Stimulated activated CD8-positive, alpha-beta memory T cell treated with anti-CD3 and anti-CD28 coated beads, Interleukin-4, amount 100 ng/mL, for 4 hours (primary cell): Measurements from ENCODE around the gene VAV2.

Experiments used
- DNase-seq, 2 donors: peaks; one replicate each; pipeline ENCODE4 v3.0.0-alpha.2; 2020; ENCODE audit warnings: low read depth in 2 of 2, low spot score in 1 of 2

Gene VAV2

DNA sequence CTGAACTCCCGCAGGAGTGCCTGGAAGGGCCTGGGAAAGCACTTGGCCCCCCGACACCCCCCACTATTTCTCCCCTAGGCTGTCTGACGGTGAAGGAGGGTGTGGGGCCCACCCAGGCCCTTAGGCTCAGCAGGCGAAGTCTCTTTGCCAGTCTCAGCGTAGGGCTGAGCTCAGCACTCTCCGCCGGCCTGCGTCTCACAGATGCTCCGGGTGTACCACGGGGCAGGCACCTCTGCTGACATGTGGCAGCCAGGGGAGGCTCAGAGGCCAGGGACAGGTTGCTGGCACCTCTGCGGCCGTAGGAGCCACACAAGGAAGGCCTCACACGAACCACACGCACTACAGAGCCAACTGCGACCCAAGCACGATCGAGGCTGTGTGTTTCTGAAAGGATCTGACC, 114.2 kb downstream of the VAV2 start:
- no peak for DNase-seq

DNA sequence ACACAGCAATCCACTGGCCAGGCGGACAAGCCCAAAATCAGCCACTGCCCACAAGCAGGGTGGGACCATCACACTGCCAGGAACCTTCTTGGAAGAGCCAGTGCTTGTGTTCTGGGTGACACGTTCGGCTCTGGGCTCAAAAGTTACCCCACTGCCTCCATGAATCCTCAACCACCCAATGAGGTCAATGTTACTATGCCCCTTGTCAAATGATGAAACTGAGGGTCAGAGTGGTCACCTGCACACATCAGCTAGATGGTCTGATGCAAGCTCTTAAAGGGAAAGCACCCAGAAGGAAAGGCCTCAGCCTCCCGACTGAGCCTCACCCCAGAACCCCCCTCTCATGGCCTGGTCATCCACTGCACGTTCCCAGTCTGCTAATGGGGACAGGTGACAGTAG, 114.8 kb downstream of the VAV2 start:
- no peak for DNase-seq

DNA sequence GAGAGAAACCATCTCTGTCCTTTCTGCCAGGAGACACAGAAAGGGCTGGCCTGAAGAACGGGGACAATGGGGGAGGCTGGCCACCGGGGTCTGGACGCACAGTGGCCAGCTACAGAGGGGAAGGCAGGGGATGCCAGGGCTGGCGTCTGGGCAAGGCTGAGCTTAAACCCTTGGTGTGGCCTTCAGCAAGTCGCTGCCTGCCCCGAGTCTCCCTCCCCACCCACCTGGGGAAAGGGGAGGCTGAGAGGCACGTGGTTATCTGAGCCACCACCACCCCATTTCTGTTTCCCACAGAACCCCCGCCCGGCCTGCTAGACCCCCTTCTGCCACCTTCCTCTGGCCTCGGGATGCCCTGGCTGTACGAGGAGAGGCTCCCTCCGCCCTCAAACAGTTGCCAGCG, 115.3 kb downstream of the VAV2 start:
- no peak for DNase-seq

DNA sequence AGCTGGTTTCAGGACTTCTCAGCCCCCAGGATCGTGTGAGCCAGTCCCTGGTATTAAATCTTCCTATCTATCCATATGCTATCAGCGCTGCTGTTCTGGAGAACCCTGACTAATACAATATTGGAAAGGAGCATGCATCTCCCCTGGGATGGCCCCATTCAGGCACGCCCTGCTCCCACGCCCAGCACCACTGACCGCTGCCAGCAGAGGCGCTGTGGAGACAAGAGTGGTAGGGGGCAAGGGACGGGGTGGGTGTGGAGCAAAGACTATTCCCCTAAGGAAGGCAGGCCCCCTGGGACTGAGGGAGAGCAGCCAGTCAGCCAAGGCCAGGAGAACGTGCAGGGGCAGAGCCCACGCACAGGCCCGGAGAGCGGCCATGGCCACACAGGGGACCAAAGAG, 116.0 kb downstream of the VAV2 start:
- DNase-seq, result no peak

DNA sequence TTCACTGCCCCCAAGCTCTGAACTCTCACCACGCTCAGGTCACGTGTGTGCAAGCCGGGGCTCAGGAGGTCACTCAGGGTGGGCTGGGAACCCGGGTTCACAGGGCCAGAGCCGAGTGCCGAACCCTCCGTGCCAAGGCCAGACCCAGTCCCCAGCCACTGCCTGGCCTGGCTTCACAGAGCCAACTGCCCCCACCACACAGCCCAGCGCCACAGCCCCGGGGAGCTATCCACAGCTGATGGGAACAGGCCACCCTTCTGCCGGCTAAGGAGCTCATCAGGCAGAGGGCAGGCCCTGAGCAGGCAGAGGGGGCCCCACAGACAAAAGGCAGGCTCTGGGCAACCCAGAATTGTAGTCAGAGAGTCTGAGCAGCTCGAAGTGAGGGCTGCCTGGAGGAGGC, 117.0 kb downstream of the VAV2 start:
- DNase-seq, result no peak

DNA sequence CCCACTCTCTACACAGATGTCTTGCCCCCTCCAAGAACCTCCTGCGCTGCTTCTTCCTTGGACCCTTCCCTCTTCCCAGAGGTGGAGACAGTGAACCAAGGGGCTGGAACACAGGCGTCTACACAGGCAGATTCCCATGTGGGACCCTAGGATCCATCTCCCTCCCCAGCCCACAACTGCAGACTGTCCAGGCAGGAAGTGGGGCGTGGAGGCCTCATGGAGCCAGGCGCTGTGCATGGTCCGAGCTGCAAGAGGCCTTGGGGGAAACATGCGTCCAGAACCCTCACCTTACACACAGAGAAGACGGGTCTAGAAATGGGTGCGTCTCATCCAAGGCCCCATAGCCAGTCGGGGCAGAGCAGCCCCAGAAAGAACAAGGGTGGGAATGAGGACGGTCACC, 117.5 kb downstream of the VAV2 start:
- no peak for DNase-seq

DNA sequence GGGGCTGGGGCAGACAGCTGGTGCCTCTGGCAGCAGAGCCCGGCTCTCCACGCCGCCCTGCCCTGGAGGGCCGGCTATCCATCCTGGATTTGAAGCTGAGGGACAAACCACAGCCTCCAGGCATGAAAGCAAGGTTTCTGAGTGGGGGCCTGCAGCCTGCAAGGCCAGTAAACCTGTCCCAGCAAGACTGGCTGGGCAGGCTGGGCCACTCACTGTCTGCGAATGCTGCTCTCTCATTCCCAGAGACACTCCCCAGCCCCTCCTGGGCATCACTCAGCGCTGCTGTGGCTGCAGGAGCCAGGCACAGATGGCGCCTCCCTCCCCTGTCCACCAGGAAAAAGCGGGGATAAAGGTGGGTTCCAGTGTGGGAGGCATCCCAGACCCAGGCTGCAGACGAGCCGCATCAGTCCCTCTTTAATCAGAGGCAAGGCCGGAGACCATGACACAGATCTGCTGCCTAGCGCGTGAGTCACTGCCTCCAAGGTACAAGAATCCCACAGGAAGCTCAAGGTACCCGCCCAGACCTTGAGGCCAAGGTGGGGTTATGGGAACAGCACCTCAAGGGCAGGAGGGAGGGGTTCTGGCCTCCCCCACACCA, 118.0 kb downstream of the VAV2 start:
- no peak for DNase-seq

DNA sequence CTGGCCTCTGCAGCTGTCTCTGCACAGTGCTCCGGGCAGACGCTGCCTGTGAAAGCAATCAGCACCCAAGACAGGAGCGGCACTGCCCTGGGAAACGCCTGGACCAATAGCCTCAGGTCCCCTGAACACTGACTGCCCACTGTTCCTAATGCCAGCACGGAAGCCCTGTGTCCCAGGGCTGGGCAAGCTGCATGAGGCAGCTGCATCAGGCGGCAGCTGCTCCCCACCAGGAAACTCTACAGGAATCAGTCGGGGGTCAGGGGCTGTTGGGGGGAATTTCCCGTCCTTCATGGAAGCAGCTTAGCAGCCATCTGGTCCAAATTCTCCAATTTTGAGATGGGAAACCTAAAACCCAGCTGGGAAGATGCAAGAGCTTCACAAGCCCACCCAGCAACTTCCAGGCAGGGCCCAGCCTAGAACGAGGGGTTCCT, 118.6 kb downstream of the VAV2 start:
- DNase-seq, result no peak

DNA sequence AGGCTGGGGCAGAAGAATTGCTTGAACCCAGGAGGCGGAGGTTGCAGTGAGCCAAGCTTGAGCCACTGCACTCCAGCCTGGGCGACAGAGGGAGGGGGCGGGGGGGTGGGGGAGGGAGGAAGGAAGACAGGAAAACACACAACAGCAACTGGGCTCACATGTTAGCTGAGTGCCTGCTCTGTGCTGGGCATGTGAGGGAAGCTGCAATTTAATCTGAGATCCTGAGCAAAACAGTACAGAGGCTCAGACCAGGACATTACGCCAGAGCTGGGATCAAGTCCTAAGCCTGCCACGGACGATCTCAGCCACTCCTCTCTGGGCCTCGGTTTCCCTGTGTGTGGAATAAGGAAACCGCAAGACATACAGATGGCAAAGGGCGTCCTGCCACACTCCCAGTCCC, 119.1 kb downstream of the VAV2 start:
- DNase-seq, result no peak

DNA sequence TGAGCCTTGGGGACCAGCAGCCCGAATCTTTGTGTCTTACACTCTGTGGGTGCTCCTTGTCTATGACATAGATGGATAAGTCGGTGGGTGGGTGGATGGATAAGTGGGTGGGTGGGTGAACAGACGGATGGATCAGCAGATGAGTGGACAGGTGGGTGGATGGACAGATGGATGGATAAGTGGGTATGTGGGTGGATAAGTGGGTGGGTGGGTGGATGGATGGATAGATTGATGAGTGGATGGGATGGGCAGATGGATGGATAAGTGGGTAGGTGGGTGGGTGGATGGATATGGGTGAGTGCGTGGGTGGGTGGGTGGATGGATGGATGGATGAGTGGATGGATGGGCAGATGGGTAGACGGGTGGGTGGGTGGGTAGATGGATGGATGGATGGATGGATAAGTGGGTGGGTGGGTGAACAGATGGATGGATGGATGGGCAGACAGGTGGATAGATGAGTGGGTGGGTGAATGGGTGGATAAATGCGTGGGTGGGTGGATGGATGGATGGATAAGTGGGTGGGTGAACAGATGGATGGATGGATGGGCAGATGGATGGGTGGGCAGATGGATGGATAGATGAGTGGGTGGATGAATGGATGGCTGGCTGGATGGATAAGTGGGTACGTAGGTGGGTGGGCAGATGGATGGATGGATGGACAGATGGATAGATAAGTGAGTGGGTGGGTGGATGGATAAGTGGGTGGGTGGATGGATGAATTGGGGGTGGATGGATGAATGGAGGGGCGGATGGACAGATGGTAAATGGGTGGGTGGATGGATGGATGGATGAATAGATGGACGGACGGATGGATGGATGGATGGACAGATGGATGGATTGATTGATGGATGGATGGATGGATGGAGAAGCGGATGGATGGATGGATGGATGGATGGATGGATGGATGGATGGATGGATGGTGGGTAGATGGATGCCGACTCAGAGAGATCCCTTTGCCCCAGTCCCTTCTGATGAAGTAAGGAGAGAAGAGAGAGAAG, 121.2 kb downstream of the VAV2 start:
- DNase-seq, result no peak

DNA sequence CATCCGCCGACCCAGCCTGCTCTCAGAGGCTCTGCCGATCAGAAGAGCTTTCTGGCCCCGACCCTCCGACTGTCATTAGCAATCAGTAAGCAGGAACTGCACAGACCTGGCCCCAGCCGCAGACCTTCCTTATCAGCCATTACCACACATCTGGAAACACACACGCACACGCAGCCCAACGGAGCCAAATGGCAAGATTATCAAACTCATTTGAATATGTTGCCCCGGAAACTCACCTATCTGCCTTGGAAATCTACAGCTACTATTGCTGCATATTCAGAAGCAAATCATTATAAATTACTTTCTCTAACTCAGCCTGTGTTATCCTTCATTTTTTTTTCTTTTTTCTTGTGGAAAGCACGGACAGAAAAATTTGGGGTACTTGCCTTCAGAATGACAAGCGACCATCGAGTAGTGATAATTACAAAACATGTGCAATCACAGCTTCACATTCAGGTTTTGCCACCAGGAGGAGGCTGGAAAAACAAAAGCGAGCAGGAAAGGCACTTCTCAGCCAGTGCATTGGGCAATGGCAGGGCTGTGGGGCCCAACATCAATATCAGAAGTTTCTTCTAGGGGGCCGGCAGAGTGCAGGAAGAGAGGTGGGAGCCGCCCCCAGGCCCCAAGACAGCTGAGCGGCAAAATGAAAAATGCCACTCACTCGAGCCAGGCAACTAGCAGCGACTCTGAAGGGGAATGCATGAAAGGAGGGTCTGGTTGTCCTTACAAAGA, 122.3 kb downstream of the VAV2 start:
- no peak for DNase-seq

DNA sequence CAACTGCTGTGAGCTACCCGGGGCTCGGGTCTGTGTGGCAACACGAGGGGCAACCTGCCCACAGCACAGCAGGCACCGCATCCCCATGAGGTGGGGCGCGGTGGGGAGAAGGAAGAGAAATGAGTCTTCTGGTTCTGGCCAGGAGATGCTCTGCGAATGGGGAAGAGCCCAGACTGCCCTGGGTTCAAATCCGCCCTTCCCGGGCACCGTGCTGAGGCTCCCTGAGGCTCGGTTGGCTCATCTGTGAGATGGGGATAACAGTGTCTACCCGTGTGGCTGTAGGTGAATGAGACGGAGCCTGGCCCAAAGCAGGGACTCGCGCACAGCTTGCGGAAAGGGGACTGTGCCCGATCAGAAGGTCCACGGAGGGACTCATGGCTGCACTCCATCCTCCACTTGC, 123.9 kb downstream of the VAV2 start:
- DNase-seq, result no peak

DNA sequence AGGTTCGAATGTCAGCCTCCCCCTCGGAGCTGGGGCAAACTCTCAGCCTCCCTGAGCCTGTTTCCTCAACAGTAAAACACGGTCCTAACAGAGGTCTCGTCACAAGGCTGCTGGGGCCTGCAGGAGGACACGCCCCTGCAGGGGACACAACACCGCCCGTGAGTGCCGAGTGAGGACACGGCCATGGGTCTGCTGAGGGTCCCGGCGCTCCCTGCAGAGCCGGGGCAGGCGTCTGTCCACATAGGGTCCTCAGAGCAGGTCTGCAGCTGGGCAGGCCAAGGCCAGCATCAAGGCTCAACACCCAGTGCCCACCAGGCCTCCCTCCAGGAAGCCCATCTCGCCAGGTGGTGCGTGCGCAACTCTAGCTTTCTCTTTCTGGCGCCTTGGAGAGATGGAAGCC, 125.2 kb downstream of the VAV2 start:
- no peak for DNase-seq

DNA sequence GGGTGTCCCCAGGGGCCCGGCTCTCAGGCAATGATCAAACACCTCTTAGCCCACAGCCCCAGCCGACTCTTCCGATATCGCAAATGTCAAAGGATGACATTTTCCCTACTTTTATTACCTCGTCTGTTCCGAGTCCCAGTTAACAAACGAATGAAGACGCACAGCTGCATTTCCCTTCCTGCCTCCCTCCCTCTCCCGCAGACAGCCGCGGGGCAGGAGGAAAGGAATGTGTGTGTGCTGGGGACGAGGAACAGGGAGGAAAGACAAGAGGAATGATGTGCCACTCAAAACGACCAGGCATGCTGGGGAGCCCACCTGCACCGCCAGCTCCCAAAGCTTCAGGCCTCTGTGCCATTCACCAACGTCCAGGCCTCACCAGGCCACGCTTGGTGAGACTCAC, 128.1 kb downstream of the VAV2 start:
- DNase-seq, result no peak

DNA sequence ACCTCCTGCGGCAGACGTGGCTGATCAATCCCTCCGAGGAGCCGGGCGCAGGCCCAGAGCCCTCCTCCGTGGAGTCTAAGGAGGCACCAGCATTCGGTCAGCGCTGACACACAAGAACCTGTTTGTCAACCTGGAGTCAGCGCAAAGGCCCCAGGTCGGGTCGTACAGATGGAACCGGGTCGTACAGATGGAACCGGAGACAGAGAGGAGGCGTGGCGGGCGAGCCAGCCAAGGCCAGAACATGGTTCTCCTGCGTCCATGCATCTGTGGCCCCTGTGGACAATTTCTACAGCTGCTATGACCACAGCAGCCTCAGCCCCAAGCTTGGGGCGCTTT, 128.9 kb downstream of the VAV2 start:
- DNase-seq, result no peak

DNA sequence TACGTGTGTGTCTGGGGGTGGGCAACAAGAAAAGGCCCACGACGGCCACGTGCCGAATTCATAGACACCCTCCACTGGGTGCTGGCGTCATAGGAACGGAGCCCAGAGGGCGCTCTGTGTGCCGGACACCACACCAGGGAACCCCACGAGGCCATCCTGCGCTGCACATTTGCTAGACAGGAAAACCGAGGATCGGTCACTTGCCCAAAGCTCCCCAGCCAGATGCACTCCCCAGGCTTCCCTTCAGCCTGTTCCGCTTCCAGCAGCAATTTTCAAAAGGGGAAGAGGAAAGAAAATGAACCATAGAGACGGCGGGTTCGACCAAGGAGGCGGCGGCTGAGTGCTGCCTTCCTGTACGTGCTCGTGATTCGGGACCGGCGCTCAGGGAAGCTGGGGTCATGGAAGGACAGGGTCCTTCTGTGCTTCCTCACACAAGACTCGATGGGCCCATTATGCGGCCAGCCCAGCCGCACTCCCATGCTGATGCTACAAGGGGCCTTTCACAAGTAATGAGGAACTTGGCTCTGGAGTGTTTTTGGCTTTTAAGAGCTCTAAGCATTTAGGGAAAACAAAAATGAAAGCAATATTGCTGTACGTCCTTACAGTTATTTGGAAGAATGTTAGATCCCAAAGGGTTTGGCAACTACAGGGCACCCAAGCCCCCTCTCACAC, 129.4 kb downstream of the VAV2 start:
- DNase-seq, result no peak

DNA sequence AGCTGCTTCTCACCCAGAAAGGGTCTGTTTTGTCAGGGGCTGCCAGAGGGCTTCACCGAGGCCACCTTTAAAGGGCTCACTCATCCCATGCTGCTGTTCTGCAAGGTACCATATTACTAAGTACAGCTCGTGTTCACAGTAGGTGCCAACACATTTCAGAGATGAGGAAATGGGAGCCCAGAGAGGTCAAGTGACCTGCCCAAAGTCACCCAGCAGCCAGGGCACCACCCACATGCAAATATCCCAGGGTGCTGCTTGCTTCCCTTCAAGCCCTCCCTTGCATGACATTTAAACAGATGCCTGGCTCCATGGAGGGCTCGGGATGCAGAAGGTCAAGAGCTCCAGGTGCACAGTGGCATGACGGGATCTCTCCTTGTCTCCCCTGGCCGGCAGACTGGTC, 130.4 kb downstream of the VAV2 start:
- no peak for DNase-seq

DNA sequence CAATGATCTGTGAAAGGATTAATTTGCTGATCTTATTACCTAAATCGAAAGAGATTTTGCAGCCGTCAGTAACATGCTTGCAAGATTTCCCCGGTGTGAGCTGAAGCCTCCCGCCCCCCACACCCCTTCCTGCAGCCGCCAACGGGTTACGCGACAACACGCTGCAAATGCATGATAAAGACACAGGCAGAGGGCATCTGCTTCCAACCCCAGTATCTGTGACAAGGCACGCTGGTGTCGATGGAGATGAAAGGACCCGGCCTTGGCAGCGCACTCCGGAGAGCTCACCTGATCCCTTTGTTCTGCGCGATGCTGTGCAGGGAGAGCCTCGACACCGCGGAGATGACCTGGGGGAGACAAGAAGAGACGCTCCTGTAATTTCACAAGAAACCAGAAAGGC, 131.0 kb downstream of the VAV2 start:
- DNase-seq, result no peak

DNA sequence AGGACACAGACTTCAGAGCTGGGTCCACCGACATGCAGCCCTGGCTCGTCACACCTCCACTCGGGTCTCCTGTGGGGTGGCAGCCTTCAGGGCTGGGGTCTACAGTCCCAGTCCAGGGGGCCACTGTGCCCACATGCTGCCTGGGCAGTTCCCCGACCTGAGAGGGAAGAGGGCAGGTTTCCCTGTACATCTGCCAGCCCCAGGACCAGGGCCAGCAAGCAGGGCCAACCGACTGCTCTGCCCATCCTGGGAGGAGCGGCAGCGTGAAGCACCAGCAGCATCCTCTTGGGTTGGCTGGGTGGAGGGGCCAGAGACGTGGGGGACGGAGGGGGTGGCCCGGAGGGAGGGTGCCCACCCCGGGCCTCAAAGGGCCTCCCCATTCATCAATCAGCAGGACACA, 133.4 kb downstream of the VAV2 start:
- no peak for DNase-seq

DNA sequence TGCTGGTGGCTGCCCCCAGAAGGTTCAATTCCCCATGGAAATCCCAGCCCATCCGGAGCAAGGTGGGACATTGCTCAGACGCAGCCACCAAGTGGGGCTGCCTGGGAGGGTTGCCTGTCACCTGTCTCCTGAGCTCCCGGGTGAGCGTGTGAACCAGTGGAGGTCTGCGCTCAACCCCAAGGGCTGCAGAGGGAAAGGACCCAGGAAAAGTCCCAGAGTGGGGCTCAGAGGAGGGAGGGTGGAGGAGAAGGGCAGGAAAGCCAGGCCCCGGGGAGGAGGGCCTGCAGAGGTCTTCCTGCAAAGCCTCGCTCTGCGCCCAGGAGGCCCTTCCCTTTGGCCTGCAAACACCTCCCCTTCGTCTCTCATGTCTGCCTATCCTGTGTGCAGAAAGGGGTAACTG, 134.5 kb downstream of the VAV2 start:
- DNase-seq, result no peak

DNA sequence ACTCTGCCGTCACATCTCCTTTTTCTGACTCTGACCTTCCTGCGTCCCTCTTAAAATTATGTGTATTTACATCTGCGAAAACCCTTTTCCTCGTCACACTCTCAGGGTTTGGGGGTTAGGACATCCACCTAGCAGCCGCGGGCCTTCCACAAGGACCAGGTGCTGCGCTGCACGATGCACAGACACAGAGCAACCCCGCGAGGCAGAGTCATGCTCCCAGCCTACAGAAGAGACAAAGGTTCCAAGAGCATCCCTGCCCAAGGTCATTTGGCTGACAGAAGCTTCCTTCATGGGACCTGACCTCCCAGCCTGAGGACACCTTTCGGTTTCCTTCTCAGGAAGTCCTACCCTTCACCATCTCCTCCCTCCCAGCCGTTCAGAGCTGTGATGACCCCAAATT, 135.3 kb downstream of the VAV2 start:
- DNase-seq, result no peak
